Activated CD8-positive, alpha-beta memory T cell treated with anti-CD3 and anti-CD28 coated beads, Interleukin-2, amount 10 ng/mL, durations not matched to agents 7 days and 5 days (primary cell): ENCODE measurements around the gene PACRG. TPM values are rescaled to one million over a fixed set of nuclear protein-coding genes. Genes with fewer than 3 reads are reported as not detected.

Experiments
- ATAC-seq: fragments of 150-1000 bp; cut with Tn5 transposase; one replicate; pipeline ENCODE4 v1.10.0; 2021; ENCODE audit warnings: moderate library complexity
- CTCF ChIA-PET: fragments of 350-600 bp; sonication (Branson Sonifier 250); formaldehyde crosslinking; loops from one replicate; lab custom pipeline; 2021; ENCODE audit warnings: antibody characterized with exemption; lab: Charles Lee
- DNase-seq: peaks from one replicate; pipeline ENCODE4 v3.0.0-alpha.2; 2020
- H3K27ac Mint-ChIP-seq: one replicate; pipeline ENCODE4 v1.8.0; 2021; ENCODE audit warnings: mild to moderate bottlenecking, mixed read lengths
- H3K27me3 Mint-ChIP-seq: one replicate; pipeline ENCODE4 v1.8.0; 2021; ENCODE audit warnings: mixed read lengths
- H3K36me3 Mint-ChIP-seq: one replicate; pipeline ENCODE4 v1.8.0; 2021; ENCODE audit warnings: mild to moderate bottlenecking, mixed read lengths
- H3K4me1 Mint-ChIP-seq: one replicate; pipeline ENCODE4 v1.8.0; 2021; ENCODE audit warnings: mixed read lengths
- H3K4me3 Mint-ChIP-seq: one replicate; pipeline ENCODE4 v1.8.0; 2021; ENCODE audit warnings: mild to moderate bottlenecking, moderate library complexity, mixed read lengths
- H3K9me3 Mint-ChIP-seq: one replicate; pipeline ENCODE4 v1.8.0; 2022; ENCODE audit warnings: low read depth, mixed read lengths
- total RNA-seq, 2 experiments: library from RNA; stranded (reverse); gene quantifications; one replicate each; pipeline ENCODE4 v1.2.3, GENCODE V29; 2021

The PACRG gene
- total RNA-seq, 2 experiments from 2014 or later, result not detected

GRCh38 chr6:163127587-163127986 is 399.8 kb downstream of the PACRG start:
- CTCF ChIA-PET, result no interaction called here

GRCh38 chr6:163128324-163128723 is 400.6 kb downstream of the PACRG start:
- DNase-seq (no peak), ATAC-seq (no peak)
- H3K36me3 Mint-ChIP-seq, result no peaks in the 10 kb centered on the region
- H3K9me3 Mint-ChIP-seq, result no peaks in the 10 kb centered on the region
- no peak overlapping the region for H3K4me3 Mint-ChIP-seq
- no peak overlapping the region for H3K27ac Mint-ChIP-seq
- no peaks in the 10 kb centered on the region for H3K27me3 Mint-ChIP-seq
- CTCF ChIA-PET, result no interaction called here
- H3K4me1 Mint-ChIP-seq, result no peaks in the 10 kb centered on the region

More at GRCh38 chr6:163127587-163127986, 399.8 kb downstream of the PACRG start:
- H3K9me3 Mint-ChIP-seq, result no peaks in the 10 kb centered on the region
- no peaks in the 10 kb centered on the region for H3K4me1 Mint-ChIP-seq
- no peak for ATAC-seq
- H3K27ac Mint-ChIP-seq, result no peak overlapping the region
- H3K27me3 Mint-ChIP-seq, result no peaks in the 10 kb centered on the region
- DNase-seq, result no peak
- H3K36me3 Mint-ChIP-seq, result no peaks in the 10 kb centered on the region
- H3K4me3 Mint-ChIP-seq, result no peak overlapping the region

GRCh38 chr6:163132050-163132750 is 404.4 kb downstream of the PACRG start:
- H3K27ac Mint-ChIP-seq, result no peak overlapping the region
- ATAC-seq, result no peak
- no peaks in the 10 kb centered on the region for H3K4me1 Mint-ChIP-seq
- H3K4me3 Mint-ChIP-seq, result no peak overlapping the region
- no peak for DNase-seq
- no peaks in the 10 kb centered on the region for H3K9me3 Mint-ChIP-seq
- H3K27me3 Mint-ChIP-seq, result no peaks in the 10 kb centered on the region
- no peaks in the 10 kb centered on the region for H3K36me3 Mint-ChIP-seq
- CTCF ChIA-PET, result no interaction called here

GRCh38 chr6:163133017-163133416 is 405.2 kb downstream of the PACRG start:
- H3K4me1 Mint-ChIP-seq, result no peaks in the 10 kb centered on the region
- H3K36me3 Mint-ChIP-seq, result no peaks in the 10 kb centered on the region
- ATAC-seq (no peak), DNase-seq (no peak)
- no peak overlapping the region for H3K27ac Mint-ChIP-seq
- no peaks in the 10 kb centered on the region for H3K27me3 Mint-ChIP-seq
- H3K4me3 Mint-ChIP-seq, result no peak overlapping the region
- H3K9me3 Mint-ChIP-seq, result no peaks in the 10 kb centered on the region
- CTCF ChIA-PET, result no interaction called here

GRCh38 chr6:163133691-163134090 is 405.9 kb downstream of the PACRG start:
- Mint-ChIP-seq H3K4me3 (no peak overlapping the region), H3K36me3 (no peaks in the 10 kb centered on the region)
- ATAC-seq, result no peak

GRCh38 chr6:163136681-163137397 is 409.1 kb downstream of the PACRG start:
- ATAC-seq (no peak), DNase-seq (no peak)
- H3K27ac Mint-ChIP-seq, result no peak overlapping the region
- H3K4me3 Mint-ChIP-seq, result no peak overlapping the region
- CTCF ChIA-PET, result no interaction called here
- no peaks in the 10 kb centered on the region for H3K27me3 Mint-ChIP-seq
- no peaks in the 10 kb centered on the region for H3K9me3 Mint-ChIP-seq
- no peaks in the 10 kb centered on the region for H3K4me1 Mint-ChIP-seq
- no peaks in the 10 kb centered on the region for H3K36me3 Mint-ChIP-seq

More at GRCh38 chr6:163133691-163134090, 405.9 kb downstream of the PACRG start:
- CTCF ChIA-PET, result no interaction called here
- H3K4me1 Mint-ChIP-seq, result no peaks in the 10 kb centered on the region
- H3K27ac Mint-ChIP-seq, result no peak overlapping the region
- no peaks in the 10 kb centered on the region for H3K27me3 Mint-ChIP-seq
- DNase-seq, result no peak
- H3K9me3 Mint-ChIP-seq, result no peaks in the 10 kb centered on the region

- H3K4me3 Mint-ChIP-seq, result no peak overlapping the region
- H3K36me3 Mint-ChIP-seq, result no peaks in the 10 kb centered on the region
- no peaks in the 10 kb centered on the region for H3K9me3 Mint-ChIP-seq
- H3K4me1 Mint-ChIP-seq, result no peaks in the 10 kb centered on the region
- H3K27me3 Mint-ChIP-seq, result no peaks in the 10 kb centered on the region
- CTCF ChIA-PET, result no interaction called here
- no peak for DNase-seq
- no peak for ATAC-seq
- no peak overlapping the region for H3K27ac Mint-ChIP-seq
Measured at GRCh38 chr6:163137398-163137881, 409.7 kb downstream of the PACRG start.

GRCh38 chr6:163146036-163146435 is 418.3 kb downstream of the PACRG start:
- peaks cover 3% of the 10 kb centered on the region for H3K27me3 Mint-ChIP-seq
- no peak overlapping the region for H3K27ac Mint-ChIP-seq
- DNase-seq, result no peak
- CTCF ChIA-PET, result no interaction called here
- ATAC-seq, result no peak
- no peaks in the 10 kb centered on the region for H3K36me3 Mint-ChIP-seq
- no peak overlapping the region for H3K4me3 Mint-ChIP-seq
- no peaks in the 10 kb centered on the region for H3K9me3 Mint-ChIP-seq
- H3K4me1 Mint-ChIP-seq, result no peaks in the 10 kb centered on the region

GRCh38 chr6:163147994-163148393 is 420.2 kb downstream of the PACRG start:
- CTCF ChIA-PET, result no interaction called here
- no peaks in the 10 kb centered on the region for H3K4me1 Mint-ChIP-seq

GRCh38 chr6:163148451-163149278 is 420.9 kb downstream of the PACRG start:
- Mint-ChIP-seq H3K9me3 (no peaks in the 10 kb centered on the region), H3K27me3 (peaks cover 3% of the 10 kb centered on the region), H3K4me1 (no peaks in the 10 kb centered on the region), H3K4me3 (no peak overlapping the region), H3K27ac (no peak overlapping the region), H3K36me3 (no peaks in the 10 kb centered on the region)
- no peak for ATAC-seq
- no peak for DNase-seq
- CTCF ChIA-PET, result no interaction called here

More at GRCh38 chr6:163147994-163148393, 420.2 kb downstream of the PACRG start:
- DNase-seq (no peak), ATAC-seq (no peak)
- Mint-ChIP-seq H3K4me3 (no peak overlapping the region), H3K36me3 (no peaks in the 10 kb centered on the region), H3K27ac (no peak overlapping the region), H3K27me3 (peaks cover 3% of the 10 kb centered on the region), H3K9me3 (no peaks in the 10 kb centered on the region)

- DNase-seq (no peak), ATAC-seq (no peak)
- no peaks in the 10 kb centered on the region for H3K4me1 Mint-ChIP-seq
- H3K27ac Mint-ChIP-seq, result no peak overlapping the region
- H3K9me3 Mint-ChIP-seq, result no peaks in the 10 kb centered on the region
- no peak overlapping the region for H3K4me3 Mint-ChIP-seq
- H3K36me3 Mint-ChIP-seq, result no peaks in the 10 kb centered on the region
- CTCF ChIA-PET, result no interaction called here
- peaks cover 3% of the 10 kb centered on the region for H3K27me3 Mint-ChIP-seq
Measured at GRCh38 chr6:163149279-163149848, 421.6 kb downstream of the PACRG start.

GRCh38 chr6:163151212-163151611 is 423.4 kb downstream of the PACRG start:
- CTCF ChIA-PET, result no interaction called here

GRCh38 chr6:163152701-163153100 is 424.9 kb downstream of the PACRG start:
- DNase-seq, result no peak
- CTCF ChIA-PET, result no interaction called here
- Mint-ChIP-seq H3K27me3 (peaks cover 3% of the 10 kb centered on the region), H3K4me3 (no peak overlapping the region), H3K9me3 (no peaks in the 10 kb centered on the region), H3K36me3 (no peaks in the 10 kb centered on the region), H3K27ac (no peak overlapping the region), H3K4me1 (no peaks in the 10 kb centered on the region)
- ATAC-seq, result no peak

More at GRCh38 chr6:163151212-163151611, 423.4 kb downstream of the PACRG start:
- Mint-ChIP-seq H3K27ac (no peak overlapping the region), H3K27me3 (peaks cover 3% of the 10 kb centered on the region), H3K9me3 (no peaks in the 10 kb centered on the region), H3K4me1 (no peaks in the 10 kb centered on the region), H3K36me3 (no peaks in the 10 kb centered on the region), H3K4me3 (no peak overlapping the region)
- ATAC-seq (no peak), DNase-seq (no peak)
